ENCODE measurements around the gene ARL15.

DNA sequence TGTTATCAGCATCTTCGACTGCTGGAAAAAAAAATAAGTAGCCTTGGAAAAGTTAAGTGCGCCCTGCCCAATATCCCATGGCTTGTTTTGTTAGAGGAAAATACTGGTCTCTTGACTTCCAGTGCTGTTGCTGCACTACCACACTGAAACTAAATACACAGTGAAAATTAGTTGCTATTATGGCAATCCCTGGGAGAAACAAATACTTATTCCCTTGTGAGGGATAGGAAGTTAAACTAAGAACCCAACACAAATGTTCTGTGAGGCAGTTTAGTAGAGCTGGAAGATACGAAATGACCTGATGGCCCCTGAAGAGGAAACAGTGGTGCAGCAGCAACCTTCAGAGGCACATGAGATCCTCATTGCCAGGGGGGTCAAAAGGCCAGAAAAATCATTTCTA lies 164.0 kb downstream of the ARL15 start:
- TF ChIP-seq POLR2A (IDR thresholded peaks at IDR 0.05), result no peak
- TF ChIP-seq EP300 (IDR thresholded peaks at IDR 0.05), result no peak
